HepG2 (cell line): ENCODE measurements around the gene COPZ1. TPM values are rescaled to one million over a fixed set of nuclear protein-coding genes. Genes with fewer than 3 reads are reported as not detected.

ENCODE experiments used
- ARID4A ChIP-seq: sonication (generic); formaldehyde crosslinking; IDR thresholded peaks from 2 replicates; pipeline ENCODE4 v1.5.0; 2020; ENCODE audit warnings: mild to moderate bottlenecking, missing genetic modification reagents, borderline replicate concordance
- CSRNP2 ChIP-seq: sonication (generic); formaldehyde crosslinking; conservative IDR thresholded peaks from 2 replicates; pipeline ENCODE4 v1.8.0; 2022; ENCODE audit warnings: low read depth, missing genetic modification reagents
- GZF1 ChIP-seq: sonication (generic); formaldehyde crosslinking; IDR thresholded peaks from 2 replicates; pipeline ENCODE4 v1.5.1; 2020; ENCODE audit warnings: mild to moderate bottlenecking, missing genetic modification reagents
- HNRNPK ChIP-seq: fragments of 200-400 bp; formaldehyde crosslinking; IDR thresholded peaks from 2 replicates; pipeline ENCODE4 v1.6.1; 2018; ENCODE audit warnings: low read length, low read depth, moderate library complexity, mild to moderate bottlenecking; ENCODE audit not compliant: poor library complexity, severe bottlenecking
- MXD1 ChIP-seq: sonication (generic); formaldehyde crosslinking; IDR thresholded peaks from 2 replicates; pipeline ENCODE4 v1.4.0; 2020; ENCODE audit warnings: mild to moderate bottlenecking, missing genetic modification reagents
- NFE2L2 ChIP-seq: fragments of 150-350 bp; IDR thresholded peaks from 2 replicates; pipeline ENCODE4 v1.6.1; 2014; ENCODE audit warnings: low read length
- SP4 ChIP-seq: sonication (generic); formaldehyde crosslinking; IDR thresholded peaks from 2 replicates; pipeline ENCODE4 v1.8.1; 2023; ENCODE audit warnings: mild to moderate bottlenecking, missing genetic modification reagents
- ZNF230 ChIP-seq: sonication (generic); formaldehyde crosslinking; IDR thresholded peaks from 2 replicates; pipeline ENCODE4 v1.4.0; 2020; ENCODE audit warnings: mild to moderate bottlenecking, missing genetic modification reagents
- ZNF530 ChIP-seq: sonication (generic); formaldehyde crosslinking; IDR thresholded peaks from 2 replicates; pipeline ENCODE4 v1.5.0; 2020; ENCODE audit warnings: low read depth, mild to moderate bottlenecking, missing genetic modification reagents
- ZNF639 ChIP-seq: conservative IDR thresholded peaks from 2 replicates; pipeline ENCODE4 v1.6.1; 2018; ENCODE audit warnings: missing genetic modification reagents
- ZNF83 ChIP-seq: sonication (generic); formaldehyde crosslinking; IDR thresholded peaks from 2 replicates; pipeline ENCODE4 v1.4.0; 2020; ENCODE audit warnings: missing genetic modification reagents, mild to moderate bottlenecking, borderline replicate concordance
- ZNF883 ChIP-seq: sonication (generic); formaldehyde crosslinking; IDR thresholded peaks from 2 replicates; pipeline ENCODE4 v1.5.1; 2020; ENCODE audit warnings: mild to moderate bottlenecking, missing genetic modification reagents; ENCODE audit errors: not compliant biosample characterization
- polyA plus RNA-seq, 8 experiments: library from polyadenylated mRNA; depleted of rRNA in 3 of 8; stranded (reverse) in 7 of 8; unstranded in 1 of 8; fragments of >200 nt; fragmentation: Illumina TruSeq in 4 of 8; extraction: Trizol in 4 of 8; gene quantifications; 2 replicates each; pipeline versions ENCODE4 v1.2.1 to v1.2.3, GENCODE V29; 2011 to 2016; ENCODE audit warnings: low read depth in 4 of 8, missing spikeins in 1 of 8, mixed read lengths in 1 of 8; ENCODE audit not compliant: insufficient read depth in 1 of 8
- total RNA-seq, 5 experiments: library from RNA; depleted of rRNA; stranded (reverse); fragments of >200 nt; fragmentation: Illumina TruSeq; extraction: Trizol; gene quantifications; 2 replicates each; pipeline ENCODE4 v1.2.3, GENCODE V29; 2016; ENCODE audit warnings: low read depth in 1 of 5

The COPZ1 gene
- total and polyA plus RNA-seq, 2 of the 13 experiments (the other 11 are each of a cell fraction or from before 2014, with no cell fraction given), result 125 to 184 TPM

GRCh38 chr12:54375259-54375579 is 50.3 kb downstream of the COPZ1 start (continued):
- no peak for TF ChIP-seq CSRNP2 (CRISPR knock-in tag)
- TF ChIP-seq MXD1, result no peak
- no peak for TF ChIP-seq ZNF83 (CRISPR knock-in tag)
- no peak for TF ChIP-seq HNRNPK
- no peak for TF ChIP-seq ZNF230 (CRISPR knock-in tag)
- no peak for TF ChIP-seq ZNF530
- no peak for TF ChIP-seq SP4
- no peak for TF ChIP-seq ZNF883 (CRISPR knock-in tag)
- no peak for TF ChIP-seq GZF1
- no peak for TF ChIP-seq ZNF639
- no peak for TF ChIP-seq ARID4A (CRISPR knock-in tag)
- no peak for TF ChIP-seq NFE2L2
